Amniotic stem cell (primary cell): ENCODE data around the gene KCNH1.
A peak's percentile ranks its signal among the peaks of the same experiment; 100 is the strongest.

Experiments used
- DNase-seq: peaks from one replicate; lab custom pipeline; 2025; lab: John Stamatoyannopoulos, UW

KCNH1 gene, protein sequence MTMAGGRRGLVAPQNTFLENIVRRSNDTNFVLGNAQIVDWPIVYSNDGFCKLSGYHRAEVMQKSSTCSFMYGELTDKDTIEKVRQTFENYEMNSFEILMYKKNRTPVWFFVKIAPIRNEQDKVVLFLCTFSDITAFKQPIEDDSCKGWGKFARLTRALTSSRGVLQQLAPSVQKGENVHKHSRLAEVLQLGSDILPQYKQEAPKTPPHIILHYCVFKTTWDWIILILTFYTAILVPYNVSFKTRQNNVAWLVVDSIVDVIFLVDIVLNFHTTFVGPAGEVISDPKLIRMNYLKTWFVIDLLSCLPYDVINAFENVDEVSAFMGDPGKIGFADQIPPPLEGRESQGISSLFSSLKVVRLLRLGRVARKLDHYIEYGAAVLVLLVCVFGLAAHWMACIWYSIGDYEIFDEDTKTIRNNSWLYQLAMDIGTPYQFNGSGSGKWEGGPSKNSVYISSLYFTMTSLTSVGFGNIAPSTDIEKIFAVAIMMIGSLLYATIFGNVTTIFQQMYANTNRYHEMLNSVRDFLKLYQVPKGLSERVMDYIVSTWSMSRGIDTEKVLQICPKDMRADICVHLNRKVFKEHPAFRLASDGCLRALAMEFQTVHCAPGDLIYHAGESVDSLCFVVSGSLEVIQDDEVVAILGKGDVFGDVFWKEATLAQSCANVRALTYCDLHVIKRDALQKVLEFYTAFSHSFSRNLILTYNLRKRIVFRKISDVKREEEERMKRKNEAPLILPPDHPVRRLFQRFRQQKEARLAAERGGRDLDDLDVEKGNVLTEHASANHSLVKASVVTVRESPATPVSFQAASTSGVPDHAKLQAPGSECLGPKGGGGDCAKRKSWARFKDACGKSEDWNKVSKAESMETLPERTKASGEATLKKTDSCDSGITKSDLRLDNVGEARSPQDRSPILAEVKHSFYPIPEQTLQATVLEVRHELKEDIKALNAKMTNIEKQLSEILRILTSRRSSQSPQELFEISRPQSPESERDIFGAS

DNA sequence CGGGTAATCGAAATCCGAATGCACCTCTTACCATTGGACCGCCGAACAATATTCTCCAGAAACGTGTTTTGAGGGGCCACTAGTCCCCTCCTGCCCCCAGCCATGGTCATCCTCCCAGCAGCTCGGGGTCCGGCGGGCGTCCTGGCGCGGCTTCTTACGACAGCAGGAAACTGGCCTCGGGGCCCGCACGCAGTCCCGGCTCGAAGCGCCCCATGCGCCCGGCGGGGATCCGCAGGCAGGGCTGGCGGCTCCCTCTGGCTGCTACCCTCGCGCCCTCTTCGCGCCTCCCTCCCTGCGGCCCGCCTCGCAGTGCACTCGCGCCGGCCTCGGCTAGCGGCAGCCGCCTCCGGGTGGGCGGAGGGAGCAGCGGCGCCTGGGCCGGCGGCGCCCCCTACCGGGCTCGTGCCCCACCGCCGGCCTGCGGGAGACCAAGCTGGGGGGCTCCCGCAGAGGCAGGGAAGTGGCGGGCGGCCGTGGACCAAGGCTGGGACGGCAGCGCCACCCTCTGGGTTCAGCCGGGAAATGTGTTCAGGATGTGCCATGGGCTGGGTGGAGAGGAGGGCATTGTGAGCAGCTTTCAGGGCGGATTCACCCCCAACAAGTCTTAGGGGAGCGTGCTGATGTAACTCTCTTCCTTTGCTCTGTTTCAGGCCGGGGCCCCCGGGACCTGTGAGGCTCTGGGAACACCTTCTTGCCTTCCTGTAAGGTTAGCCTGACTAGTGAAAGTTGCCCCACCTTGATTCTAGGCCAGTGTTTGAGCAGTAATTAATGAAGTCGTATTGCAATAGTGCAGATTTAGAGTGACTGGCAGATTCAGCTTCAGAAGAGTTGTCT is at the start of gene KCNH1:
Gene KCNH1, minus strand, starts transcription at position 313 of the 834 bp plus-strand sequence. Its CDS starts 203 bp downstream, at position 110.
- peak; percentile 69 for DNase-seq

DNA sequence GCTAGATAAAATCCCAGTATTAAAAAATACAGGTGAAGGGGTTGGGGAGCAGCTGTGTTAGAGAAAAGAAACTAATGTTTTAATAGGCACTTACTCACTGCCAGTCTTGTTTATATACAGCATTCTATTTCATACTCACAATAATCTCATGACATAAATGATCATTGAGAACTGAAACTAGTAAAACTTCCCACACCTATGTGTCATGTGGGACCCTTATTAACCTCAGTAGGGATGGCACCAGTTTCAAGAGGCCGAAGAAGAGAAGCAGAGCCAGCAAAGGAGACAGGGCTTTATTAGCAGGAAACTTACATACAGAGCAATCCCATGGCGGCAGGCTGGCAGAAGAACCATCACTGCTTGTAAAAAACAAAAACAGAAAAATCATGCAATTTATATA is 48.8 kb upstream of the KCNH1 start:
- DNase-seq = no peak

DNA sequence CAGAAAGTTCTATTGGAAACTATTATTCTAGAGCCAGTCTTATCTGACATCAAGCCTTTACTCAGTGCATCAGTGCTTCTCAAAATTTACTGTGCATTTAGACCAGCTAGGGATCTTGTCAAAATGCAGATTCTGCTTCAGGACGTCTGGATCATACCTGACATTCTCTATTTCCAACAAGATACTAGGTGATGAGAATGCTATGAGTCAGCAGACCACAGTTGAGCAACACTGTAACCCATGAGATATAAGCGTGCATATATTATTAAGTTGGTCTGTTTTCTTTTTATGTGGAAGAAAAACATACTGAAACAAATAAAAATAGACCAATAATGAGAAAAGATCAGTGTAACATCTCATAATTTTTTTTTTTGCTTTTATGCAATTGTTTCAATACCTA is 40.4 kb upstream of the KCNH1 start:
- no peak for DNase-seq

DNA sequence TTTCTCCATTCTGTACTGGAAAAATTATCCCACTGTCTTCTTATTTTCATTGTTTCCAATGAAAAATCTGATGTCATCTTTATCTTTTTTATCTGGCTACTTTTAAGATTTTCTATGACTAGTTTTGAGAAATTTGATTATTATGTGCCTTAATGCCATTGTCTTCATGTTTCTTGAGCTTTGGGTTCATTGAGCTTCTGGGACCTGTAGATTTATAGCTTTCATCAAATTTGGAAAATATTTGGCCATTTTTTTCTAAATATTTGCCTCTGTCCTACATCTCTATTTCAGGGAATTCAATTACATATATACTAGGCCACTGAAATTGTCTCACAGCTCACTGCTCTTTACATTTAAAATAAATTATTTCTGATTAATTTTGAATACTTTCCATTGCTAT is 38.7 kb upstream of the KCNH1 start:
- DNase-seq = no peak

DNA sequence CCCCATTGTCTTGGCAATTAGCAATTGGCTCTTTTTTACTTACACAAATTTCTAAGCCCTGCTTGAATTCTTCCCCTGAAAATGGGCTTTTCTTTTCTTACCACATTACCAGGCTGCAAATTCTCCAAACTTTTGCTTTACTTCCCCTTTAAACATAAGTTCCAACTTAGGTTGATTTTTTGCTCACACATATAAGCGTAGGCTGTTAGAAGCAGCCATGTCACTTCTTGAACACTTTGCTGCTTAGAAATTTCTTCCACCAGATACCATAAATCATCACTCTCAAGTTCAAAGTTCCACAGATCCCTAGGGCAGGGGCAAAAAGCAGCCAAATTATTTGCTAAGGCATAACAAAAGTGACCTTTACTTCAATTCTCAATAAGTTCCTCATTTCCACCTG is 35.4 kb upstream of the KCNH1 start:
- no peak for DNase-seq

DNA sequence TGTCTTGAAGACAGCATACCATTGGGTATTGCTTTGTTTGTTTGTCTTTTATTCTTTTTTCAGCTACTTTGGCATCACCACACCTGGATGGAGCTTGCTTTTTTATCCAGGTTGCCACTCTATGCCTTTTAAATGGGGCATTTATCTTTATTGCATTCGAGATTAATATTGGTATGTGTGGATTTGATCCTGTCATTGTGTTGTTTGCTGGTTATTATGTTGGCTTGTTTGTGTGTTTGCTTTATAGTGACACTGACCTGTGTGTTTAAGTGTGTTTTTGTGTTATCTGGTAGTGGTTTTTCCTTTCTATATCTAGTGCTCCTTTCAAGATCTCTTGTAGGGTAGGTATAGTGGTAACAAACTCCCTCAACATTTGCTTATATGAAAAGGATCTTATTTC is 24.9 kb upstream of the KCNH1 start:
- no peak for DNase-seq

DNA sequence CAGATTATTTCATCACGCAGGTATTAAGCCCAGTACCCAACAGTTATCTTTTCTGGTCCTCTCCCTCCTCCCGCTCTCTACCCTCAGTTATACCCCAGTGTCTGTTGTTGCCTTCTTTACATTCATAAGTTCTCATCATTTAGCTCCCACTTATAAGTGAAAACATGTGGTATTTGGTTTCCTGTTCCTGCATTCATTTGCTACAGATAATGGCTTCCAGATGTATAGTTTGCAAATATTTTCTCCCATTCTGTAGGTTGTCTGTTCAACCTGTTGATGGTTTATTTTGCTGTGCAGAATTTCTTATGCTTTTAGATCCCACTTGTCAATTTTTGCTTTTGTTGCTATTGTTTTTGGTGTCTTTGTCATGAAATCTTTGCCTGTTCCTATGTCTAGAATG is 21.1 kb upstream of the KCNH1 start:
- DNase-seq = no peak

DNA sequence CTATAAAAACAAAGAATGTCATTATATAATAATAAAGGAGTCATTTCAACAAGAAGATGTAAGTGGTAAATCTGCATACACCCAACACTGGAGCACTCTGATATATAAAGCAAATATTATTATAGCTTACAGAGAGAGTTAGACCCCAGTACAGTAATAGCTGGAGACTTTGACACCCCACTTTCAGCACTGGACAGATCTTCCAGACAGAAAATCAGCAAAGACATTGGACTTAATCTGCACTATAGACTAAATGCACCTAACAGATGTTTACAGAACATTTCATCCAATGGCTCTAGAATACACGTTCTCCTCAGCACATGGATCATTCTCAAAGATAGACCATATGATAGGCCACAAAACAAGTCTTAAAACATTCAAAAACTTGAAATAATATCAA is 20.0 kb upstream of the KCNH1 start:
- DNase-seq = no peak

DNA sequence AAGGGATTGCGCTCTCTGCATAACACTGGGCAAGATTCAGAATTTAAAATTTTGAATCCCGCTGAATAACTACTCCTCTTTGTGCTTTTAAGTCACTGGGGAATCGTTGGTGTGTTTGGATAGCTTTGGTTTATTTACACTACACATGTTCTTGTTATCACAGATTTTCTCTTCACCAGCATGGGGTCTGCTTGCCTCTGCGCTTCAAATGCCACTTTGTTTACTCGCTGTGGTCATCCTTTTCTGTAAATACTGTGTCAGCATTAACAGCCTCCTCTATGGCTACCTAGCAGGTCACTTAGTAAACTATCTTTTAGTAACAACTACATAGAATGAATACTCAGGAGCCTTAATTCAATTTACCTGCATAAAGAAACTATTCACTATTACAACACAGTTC is 14.4 kb upstream of the KCNH1 start:
- no peak for DNase-seq

DNA sequence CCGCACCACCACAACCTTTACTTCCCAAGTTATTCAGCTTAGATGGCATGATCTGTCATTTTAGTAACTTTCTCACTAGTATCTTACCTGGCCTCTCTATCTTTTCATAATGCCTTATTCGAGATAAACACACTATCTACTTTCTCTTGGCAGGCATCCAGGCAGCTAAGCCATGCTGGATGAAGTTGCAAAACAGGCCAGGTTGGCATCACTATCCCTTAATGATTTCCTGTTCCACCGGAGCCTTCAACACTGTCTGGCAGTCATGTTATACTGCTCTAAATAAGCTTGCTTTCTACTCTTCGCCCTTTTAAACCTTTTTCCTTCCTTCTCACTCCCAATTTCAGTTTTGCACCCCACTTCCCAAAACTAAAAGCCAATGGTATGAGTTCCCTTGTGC is 12.0 kb upstream of the KCNH1 start:
- no peak for DNase-seq

DNA sequence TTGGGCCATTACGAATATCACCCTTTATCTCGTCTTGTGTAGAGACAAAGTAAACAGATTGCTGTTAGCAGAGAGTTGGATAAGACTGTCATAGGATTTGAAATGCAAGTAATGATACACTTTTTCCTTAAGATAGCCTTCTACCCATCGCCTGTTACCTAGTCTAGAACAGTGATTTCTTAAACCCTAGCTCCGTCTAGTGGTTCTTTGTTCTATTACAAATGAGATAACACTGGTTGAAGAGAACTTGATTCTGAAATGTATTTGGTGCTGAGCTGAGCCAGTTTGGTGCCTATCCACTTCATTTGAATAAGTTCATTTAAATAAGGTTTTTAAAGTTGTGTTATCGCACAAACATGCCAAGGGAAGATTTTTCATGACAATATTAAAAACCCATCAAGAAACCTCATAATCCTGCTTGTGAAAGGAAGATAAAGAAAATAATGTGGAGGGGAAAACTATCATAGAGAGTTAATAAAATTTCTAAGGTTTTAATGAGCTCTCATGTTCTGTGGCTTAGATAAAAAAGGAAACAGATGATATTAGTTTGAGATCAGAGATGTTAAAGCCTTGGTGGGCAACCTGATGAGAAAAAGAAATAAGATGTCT is 1.5 kb upstream of the KCNH1 start:
- DNase-seq = peak; percentile 37

DNA sequence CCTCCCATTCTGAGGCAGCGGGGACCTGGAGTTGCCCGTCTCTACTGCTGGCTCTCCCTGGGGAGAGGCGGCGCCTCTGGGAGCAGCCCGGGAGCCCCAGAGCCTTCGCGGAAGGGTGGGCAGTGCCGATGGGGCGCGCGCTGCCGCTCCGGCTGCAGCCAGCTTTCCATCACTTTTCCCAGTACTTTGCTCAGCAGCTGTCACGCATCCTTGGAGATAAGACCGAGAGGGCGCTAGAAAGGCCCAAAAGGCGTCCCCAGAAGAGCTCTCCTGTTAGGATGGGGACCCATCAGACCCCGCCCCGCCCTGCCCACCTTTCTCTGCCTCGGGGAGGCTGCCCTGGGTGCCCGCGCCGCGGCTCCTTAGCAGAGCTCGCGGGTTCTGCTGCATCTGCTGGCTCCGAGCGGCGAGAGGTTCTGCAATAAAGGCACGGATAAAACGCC is 534 bp downstream of the KCNH1 start:
- DNase-seq = no peak

DNA sequence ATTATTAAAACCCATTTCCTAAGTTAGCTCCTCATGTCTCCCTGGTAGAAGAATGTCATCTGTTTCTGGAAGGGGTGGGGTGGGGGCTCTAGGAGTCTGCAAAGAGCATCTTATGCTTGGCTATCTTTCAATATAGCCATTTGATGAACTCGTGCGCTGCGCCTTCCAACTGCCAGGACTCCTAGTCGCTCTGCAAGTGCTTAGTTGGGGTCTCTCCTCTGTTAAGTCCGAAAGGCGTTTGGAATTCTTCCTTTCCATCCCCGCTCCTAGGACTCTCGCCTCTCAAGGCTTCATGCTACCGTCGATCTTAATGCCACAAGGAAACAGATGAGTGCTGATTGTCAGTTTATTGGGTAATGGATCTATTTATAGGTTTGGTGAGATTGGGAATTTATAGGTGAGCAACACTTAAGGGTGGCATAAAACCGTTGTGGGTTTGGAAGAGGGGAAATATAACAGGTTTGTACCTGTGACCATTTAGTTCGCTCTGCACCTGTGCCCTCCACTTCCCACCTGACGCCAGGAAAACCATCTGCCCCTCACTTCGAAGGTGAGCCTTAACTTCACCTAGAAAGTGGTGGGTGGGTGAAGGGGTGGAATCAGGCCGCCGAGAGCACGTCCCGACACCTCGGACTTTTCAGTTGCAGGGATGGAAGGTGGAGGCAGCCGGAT is 1.1 kb downstream of the KCNH1 start:
- DNase-seq = no peak

DNA sequence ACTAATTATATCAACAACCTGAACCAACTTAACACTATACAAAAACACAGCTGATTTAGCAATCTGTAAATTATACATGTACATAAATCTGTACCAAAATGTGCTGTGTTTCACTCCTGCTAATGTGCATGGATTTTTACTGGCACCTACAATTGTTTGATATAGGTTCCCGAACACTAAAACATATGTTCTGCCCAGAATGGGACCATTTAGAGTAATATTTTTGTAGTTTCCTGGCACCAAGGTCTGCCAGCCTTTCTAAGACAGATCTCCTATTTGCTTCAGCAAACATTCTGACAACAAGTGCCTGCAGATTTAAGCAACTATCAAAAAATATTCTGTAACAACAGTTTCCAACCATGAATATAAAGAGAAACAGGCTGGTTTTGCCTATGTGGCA is 4.2 kb downstream of the KCNH1 start:
- DNase-seq = no peak

DNA sequence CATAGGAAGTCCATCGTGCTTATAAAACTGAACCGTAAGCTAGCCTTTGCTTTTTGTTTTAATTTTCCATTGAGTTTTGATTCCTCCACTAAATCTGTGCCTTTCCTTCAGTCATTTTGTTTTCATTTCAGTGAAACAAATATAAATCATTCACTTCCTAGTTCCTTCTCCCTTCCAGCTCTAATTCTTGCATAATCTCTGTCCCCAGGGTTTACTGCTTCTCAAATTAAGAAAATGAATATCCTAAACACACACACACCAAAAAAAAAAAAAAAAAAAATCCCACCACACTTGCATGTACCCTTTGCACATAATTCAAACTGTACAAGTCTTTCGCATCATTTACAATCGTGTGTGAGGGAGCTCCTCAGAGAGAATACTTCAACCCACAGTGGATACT is 6.8 kb downstream of the KCNH1 start:
- DNase-seq = no peak

DNA sequence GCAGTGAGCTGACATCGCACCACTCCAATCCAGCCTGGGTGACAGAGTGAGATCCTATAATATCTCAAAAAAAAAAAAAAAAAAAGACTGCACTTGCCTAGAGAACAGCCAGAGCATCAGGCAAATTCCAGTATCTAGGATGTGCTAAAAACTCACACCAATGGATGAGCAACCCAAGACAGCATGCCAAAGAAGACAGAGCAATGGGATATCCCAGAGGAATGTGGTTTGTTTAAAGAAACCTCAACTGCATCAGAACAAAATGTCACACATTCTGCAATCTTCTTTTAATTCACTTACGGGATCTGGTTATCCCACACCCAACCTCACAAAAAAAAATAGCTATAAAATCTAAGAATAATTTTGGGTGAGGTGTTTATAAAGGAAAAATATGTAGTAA is 7.3 kb downstream of the KCNH1 start:
- no peak for DNase-seq

DNA sequence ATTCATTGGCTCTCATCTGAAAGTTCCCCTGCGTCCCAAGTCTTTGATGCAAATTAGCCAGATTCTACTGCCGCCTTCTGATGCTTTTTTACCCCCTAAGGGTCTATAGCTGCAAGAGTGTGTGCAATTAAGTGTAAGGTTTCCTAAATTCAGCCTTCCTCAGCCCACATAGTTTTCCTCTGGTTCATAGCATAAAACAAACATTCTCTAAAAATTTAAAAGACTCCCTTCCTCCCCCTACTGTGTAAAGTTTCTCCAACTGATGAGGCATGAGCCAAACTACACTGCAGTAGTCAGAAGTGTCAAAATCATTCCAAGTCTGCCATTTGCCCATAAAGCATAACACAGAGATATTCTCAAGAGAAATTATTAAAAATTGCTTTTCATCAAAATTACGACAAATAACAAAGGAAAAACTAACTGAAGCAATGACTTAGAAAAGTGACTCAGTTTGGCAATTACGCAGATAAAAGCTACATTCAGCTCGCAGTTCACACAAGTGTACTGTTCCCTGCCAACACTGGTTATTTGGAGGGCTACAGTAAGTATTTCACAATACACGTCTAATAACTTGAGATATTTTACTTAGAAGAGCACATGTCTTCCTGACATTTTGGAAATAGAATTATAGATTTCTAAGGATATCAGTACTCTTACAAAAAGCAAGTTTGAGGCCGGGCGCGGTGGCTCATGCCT is 15.4 kb downstream of the KCNH1 start:
- peak; percentile 24 for DNase-seq

DNA sequence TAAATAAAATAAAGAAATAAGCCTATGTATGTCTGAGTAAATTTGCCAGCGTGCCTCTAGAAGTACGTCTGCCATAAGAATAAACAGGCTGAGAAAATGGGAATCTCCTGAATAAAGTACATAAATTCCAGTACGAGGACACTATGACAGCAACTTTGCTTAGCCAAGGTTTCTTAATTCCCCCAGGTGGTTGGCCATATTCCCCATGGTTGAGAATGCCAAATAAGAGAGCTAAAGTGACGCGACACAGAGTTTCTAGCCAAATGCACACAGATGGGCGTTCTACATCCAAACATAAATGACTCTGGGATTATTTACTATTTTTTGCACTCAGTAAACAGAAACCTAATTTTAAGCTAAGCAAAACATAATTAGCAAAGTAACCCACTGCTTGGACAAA is 19.5 kb downstream of the KCNH1 start:
- DNase-seq = no peak

DNA sequence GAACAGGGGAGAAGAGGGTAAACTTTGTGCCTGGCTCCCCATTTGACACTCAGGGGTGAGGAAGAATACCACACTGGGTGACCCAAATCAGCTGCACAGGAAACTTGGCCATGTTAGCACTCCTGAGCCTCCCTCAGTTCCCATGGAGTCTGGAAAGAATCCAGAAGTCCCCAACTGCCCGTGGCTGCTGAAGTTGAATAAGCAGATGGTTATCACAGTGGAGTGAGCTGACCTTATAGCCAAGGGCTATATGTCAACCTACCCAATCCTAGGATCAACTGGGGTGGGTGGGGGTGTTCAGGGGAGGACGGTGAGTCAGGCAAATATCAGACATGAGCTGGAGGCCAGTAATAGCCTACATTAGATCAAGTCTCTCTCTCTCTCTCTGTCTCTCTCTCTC is 20.4 kb downstream of the KCNH1 start:
- DNase-seq = no peak

DNA sequence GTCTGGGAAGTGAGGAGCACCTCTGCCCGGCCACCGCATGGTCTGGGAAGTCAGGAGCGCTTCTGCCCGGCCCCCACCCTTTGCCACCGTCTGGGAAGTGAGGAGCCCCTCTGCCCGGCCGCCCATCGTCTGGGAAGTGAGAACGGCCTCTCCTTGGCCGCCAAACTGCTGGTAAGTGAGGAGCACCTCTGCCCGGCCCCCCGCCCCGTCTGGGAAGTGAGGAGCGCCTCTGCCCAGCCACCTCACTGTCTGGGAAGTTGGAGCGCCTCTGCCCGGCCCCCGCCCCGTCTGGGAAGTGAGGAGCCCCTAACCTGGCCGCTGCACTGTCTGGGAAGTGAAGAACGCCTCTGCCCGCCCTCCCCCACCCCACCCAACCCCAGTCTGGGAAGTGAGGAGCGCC is 22.6 kb downstream of the KCNH1 start:
- DNase-seq = no peak
